Measurements from ENCODE around the gene KIAA0513. TPM values are rescaled to one million over a fixed set of nuclear protein-coding genes. Genes with fewer than 3 reads are reported as not detected.

KIAA0513 gene
- total and polyA plus RNA-seq, 10 of the 15 experiments (the other 5 are each of a cell fraction or from before 2014, with no cell fraction given), result 0.14 to 5.8 (median 2.0) TPM

DNA sequence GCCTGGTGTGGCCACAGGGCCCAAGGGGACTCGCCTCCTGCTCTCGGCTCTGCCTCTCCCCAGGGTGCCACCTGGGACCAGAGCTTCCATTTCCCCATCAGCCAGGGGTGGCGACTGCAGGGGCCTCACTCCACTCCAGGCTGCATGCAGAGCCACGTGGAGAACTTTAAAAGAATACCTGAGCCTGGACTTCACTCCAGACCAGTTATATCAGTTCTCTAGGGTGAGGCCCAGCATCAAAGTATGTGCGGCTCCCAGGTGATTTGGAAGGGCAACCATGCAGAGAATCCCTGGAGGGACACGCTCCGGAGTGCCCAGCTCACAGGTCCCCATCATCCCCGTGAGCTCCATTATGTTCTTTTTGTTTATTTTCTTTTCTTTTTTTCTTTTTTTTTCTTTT is 39.8 kb downstream of the KIAA0513 start:
- no peaks in the 10 kb centered on the region for H3K36me3 ChIP-seq (ENCODE audit: control insufficient read depth in 2 of 2, insufficient read depth in 2 of 2, low read length in 1 of 2)
- no peak overlapping the region for H3K27ac ChIP-seq (ENCODE audit: control insufficient read depth, insufficient read depth)
- ATAC-seq, result no peak
- no peak overlapping the region for H2AFZ ChIP-seq (ENCODE audit: control insufficient read depth, low read depth, low read length)
- 54% methylated on average over 7 of the region's 8 CpGs for WGBS (ENCODE audit: insufficient coverage, insufficient replicate concordance, low lambda C conversion rate, missing lambda C conversion rate)
- BruUV-seq (replicated peaks), result no TSS peak
- no peak overlapping the region for H3K4me2 ChIP-seq (ENCODE audit: control insufficient read depth, insufficient read depth)
- no peaks in the 10 kb centered on the region for H3K79me2 ChIP-seq (ENCODE audit: control insufficient read depth, insufficient read depth, low read length)
- intact Hi-C loops (cut with micrococcal nuclease; ENCODE audit: unreplicated experiment) (no loop called here), in situ Hi-C loops (cut with MboI) (no loop called here)
- TF ChIP-seq PBX3 (IDR thresholded peaks at IDR 0.05; ENCODE audit: insufficient replicate concordance, low read depth, low read length) (no peak), IRF4 (IDR thresholded peaks at IDR 0.05; ENCODE audit: low read depth, low read length) (no peak), TCF12 (IDR thresholded peaks at IDR 0.05; ENCODE audit: low read depth, low read length) (no peak), NR2C1 (IDR thresholded peaks at IDR 0.05) (no peak), GABPA (IDR thresholded peaks at IDR 0.05; ENCODE audit: low read depth) (no peak), YBX1 (IDR thresholded peaks at IDR 0.05) (no peak), SMARCA5 (IDR thresholded peaks at IDR 0.05) (no peak), SIX5 (IDR thresholded peaks at IDR 0.05; ENCODE audit: low read depth, low read length, severe bottlenecking) (no peak), BRCA1 (IDR thresholded peaks at IDR 0.05; ENCODE audit: low read depth, low read length) (no peak)
- TF ChIP-seq, protein P1, sequence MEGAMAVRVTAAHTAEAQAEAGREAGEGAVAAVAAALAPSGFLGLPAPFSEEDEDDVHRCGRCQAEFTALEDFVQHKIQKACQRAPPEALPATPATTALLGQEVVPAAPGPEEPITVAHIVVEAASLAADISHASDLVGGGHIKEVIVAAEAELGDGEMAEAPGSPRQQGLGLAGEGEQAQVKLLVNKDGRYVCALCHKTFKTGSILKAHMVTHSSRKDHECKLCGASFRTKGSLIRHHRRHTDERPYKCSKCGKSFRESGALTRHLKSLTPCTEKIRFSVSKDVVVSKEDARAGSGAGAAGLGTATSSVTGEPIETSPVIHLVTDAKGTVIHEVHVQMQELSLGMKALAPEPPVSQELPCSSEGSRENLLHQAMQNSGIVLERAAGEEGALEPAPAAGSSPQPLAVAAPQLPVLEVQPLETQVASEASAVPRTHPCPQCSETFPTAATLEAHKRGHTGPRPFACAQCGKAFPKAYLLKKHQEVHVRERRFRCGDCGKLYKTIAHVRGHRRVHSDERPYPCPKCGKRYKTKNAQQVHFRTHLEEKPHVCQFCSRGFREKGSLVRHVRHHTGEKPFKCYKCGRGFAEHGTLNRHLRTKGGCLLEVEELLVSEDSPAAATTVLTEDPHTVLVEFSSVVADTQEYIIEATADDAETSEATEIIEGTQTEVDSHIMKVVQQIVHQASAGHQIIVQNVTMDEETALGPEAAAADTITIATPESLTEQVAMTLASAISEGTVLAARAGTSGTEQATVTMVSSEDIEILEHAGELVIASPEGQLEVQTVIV (IDR thresholded peaks at IDR 0.05; ENCODE audit: borderline replicate concordance, partially characterized antibody), result no peak
- no peak for FAIRE-seq
- H3K9ac ChIP-seq (ENCODE audit: control insufficient read depth, insufficient read depth, low read length), result no peak overlapping the region
- CTCF ChIA-PET, result interaction anchor here (0.7 to 2.5 kb wide), 2 partner anchors 9 to 11 kb away, joined by 3 to 10 read pairs; no protein-coding TSS in a partner anchor
- POLR2A ChIA-PET, result no interaction called here
- no peak overlapping the region for H3K4me3 ChIP-seq
- H3K9me3 ChIP-seq (replicated peaks; ENCODE audit: control insufficient read depth, insufficient read depth, low read length), result no peaks in the 10 kb centered on the region
- no peaks in the 10 kb centered on the region for H4K20me1 ChIP-seq (ENCODE audit: control insufficient read depth, insufficient read depth)
- SMC1A ChIA-PET (ENCODE audit: uncharacterized antibody, unreplicated experiment), result no interaction called here
- no peaks in the 10 kb centered on the region for H3K4me1 ChIP-seq (ENCODE audit: control insufficient read depth, insufficient read depth, low read length)
- no peak for DNase-seq (ENCODE audit: low read depth, low spot score)
- H3K27me3 ChIP-seq (replicated peaks in 1 of 2; ENCODE audit: control insufficient read depth in 2 of 2, insufficient read depth in 2 of 2, low read length in 1 of 2), result no peaks in the 10 kb centered on the region
- RAD21 ChIA-PET (ENCODE audit: unreplicated experiment), result no interaction called here

Data from GM12878 (cell line).